HEK293 (cell line): ENCODE results near the gene KRT73.

Experiments
- CTCF ChIA-PET: fragments of 350-600 bp; formaldehyde crosslinking; extraction: SDS; loops from one replicate; lab custom pipeline; 2021; ENCODE audit warnings: antibody characterized with exemption; lab: Yijun Ruan, JAX
- POLR2A ChIA-PET: fragments of 300-600 bp; formaldehyde crosslinking; extraction: SDS; loops from one replicate; lab custom pipeline; 2020; ENCODE audit warnings: antibody characterized with exemption, inconsistent platforms; lab: Yijun Ruan, JAX
- H3K27ac ChIP-seq: fragments of 200-500 bp; sonication (Bioruptor generic); 2 replicates; pipeline ENCODE4 v1.5.1; 2014; ENCODE audit warnings: low read depth, low read length, control low read depth, inconsistent platforms; ENCODE audit errors: extremely low read depth
- H3K36me3 ChIP-seq, 2 experiments: fragments of 200-500 bp in 1 of 2; sonication (Bioruptor generic) in 1 of 2; 1 replicate in 1 of 2; 2 replicates in 1 of 2; pipeline ENCODE4 v1.5.1; 2014 to 2017; ENCODE audit warnings: inconsistent platforms in 2 of 2, low read length in 2 of 2; ENCODE audit not compliant: control insufficient read depth in 2 of 2, insufficient read depth in 1 of 2
- H3K4me1 ChIP-seq: fragments of 200-500 bp; sonication (Bioruptor generic); 2 replicates; pipeline ENCODE4 v1.5.1; 2014; ENCODE audit warnings: mild to moderate bottlenecking, low read length, inconsistent platforms; ENCODE audit not compliant: control insufficient read depth, insufficient read depth
- H3K4me3 ChIP-seq: 2 replicates; pipeline ENCODE4 v1.5.1; 2011; ENCODE audit warnings: low read depth, mild to moderate bottlenecking, control low read depth, low read length, moderate library complexity
- H3K9me3 ChIP-seq: fragments of 200-500 bp; sonication (Bioruptor generic); 2 replicates; pipeline ENCODE4 v1.5.1; 2014; ENCODE audit warnings: low read depth, low read length, inconsistent platforms; ENCODE audit not compliant: control insufficient read depth, insufficient read depth
- HIC1 ChIP-seq: fragments of 450-650 bp; formaldehyde crosslinking; IDR thresholded peaks from 2 replicates; pipeline ENCODE4 v1.5.1; 2016; ENCODE audit warnings: missing biosample characterization, missing genetic modification characterization
- KLF1 ChIP-seq: fragments of 450-650 bp; formaldehyde crosslinking; IDR thresholded peaks from 2 replicates; pipeline ENCODE4 v1.5.1; 2016; ENCODE audit warnings: missing biosample characterization, missing genetic modification characterization
- KLF10 ChIP-seq: fragments of 450-650 bp; IDR thresholded peaks from 2 replicates; pipeline ENCODE4 v1.5.1; 2018; ENCODE audit warnings: missing biosample characterization, mild to moderate bottlenecking, missing genetic modification characterization
- OVOL3 ChIP-seq: fragments of 450-650 bp; formaldehyde crosslinking; IDR thresholded peaks from 2 replicates; pipeline ENCODE4 v1.5.1; 2016; ENCODE audit warnings: missing biosample characterization, missing genetic modification characterization
- PRDM1 ChIP-seq: fragments of 450-650 bp; formaldehyde crosslinking; IDR thresholded peaks from 2 replicates; pipeline ENCODE4; 2016; ENCODE audit warnings: missing biosample characterization, missing genetic modification characterization
- SCRT1 ChIP-seq: fragments of 450-650 bp; formaldehyde crosslinking; IDR thresholded peaks from 2 replicates; pipeline ENCODE4 v1.5.1; 2016; ENCODE audit warnings: missing biosample characterization, missing genetic modification characterization, borderline replicate concordance
- SETDB1 ChIP-seq: IDR thresholded peaks from one replicate; pipeline ENCODE4 v1.6.1; 2017; ENCODE audit warnings: mild to moderate bottlenecking, low read length, moderate library complexity, mixed read lengths; ENCODE audit not compliant: insufficient read length
- SP2 ChIP-seq: fragments of 450-650 bp; formaldehyde crosslinking; IDR thresholded peaks from 2 replicates; pipeline ENCODE4 v1.5.1; 2016; ENCODE audit warnings: missing biosample characterization, missing genetic modification characterization
- SP3 ChIP-seq: fragments of 450-650 bp; formaldehyde crosslinking; IDR thresholded peaks from 2 replicates; pipeline ENCODE4 v1.5.1; 2016; ENCODE audit warnings: missing biosample characterization, missing genetic modification characterization
- ZBTB48 ChIP-seq: fragments of 450-650 bp; formaldehyde crosslinking; IDR thresholded peaks from 2 replicates; pipeline ENCODE4 v1.5.1; 2016; ENCODE audit warnings: missing biosample characterization, missing genetic modification characterization
- ZBTB8A ChIP-seq: fragments of 450-650 bp; formaldehyde crosslinking; IDR thresholded peaks from 2 replicates; pipeline ENCODE4 v1.5.1; 2016; ENCODE audit warnings: missing biosample characterization, missing genetic modification characterization
- ZFP3 ChIP-seq: fragments of 450-650 bp; formaldehyde crosslinking; IDR thresholded peaks from 2 replicates; pipeline ENCODE4 v1.5.1; 2016; ENCODE audit warnings: low read depth, missing biosample characterization, missing genetic modification characterization
- ZNF10 ChIP-seq: fragments of 450-650 bp; formaldehyde crosslinking; IDR thresholded peaks from 2 replicates; pipeline ENCODE4 v1.5.1; 2017; ENCODE audit warnings: missing biosample characterization, missing genetic modification characterization
- ZNF121 ChIP-seq: fragments of 450-650 bp; formaldehyde crosslinking; IDR thresholded peaks from 2 replicates; pipeline ENCODE4 v1.5.1; 2016; ENCODE audit warnings: missing biosample characterization, missing genetic modification characterization
- ZNF140 ChIP-seq: fragments of 450-650 bp; formaldehyde crosslinking; IDR thresholded peaks from 2 replicates; pipeline ENCODE4 v1.5.1; 2016; ENCODE audit warnings: missing biosample characterization, missing genetic modification characterization
- ZNF202 ChIP-seq: fragments of 450-650 bp; formaldehyde crosslinking; IDR thresholded peaks from 2 replicates; pipeline ENCODE4 v1.5.1; 2016; ENCODE audit warnings: missing biosample characterization, missing genetic modification characterization, borderline replicate concordance
- ZNF223 ChIP-seq: fragments of 450-650 bp; formaldehyde crosslinking; IDR thresholded peaks from 2 replicates; pipeline ENCODE4 v1.5.1; 2016; ENCODE audit warnings: missing biosample characterization, missing genetic modification characterization
- ZNF274 ChIP-seq, 2 experiments: fragments of 200-500 bp in 1 of 2; fragments of 450-650 bp in 1 of 2; sonication (Bioruptor generic) in 1 of 2; formaldehyde crosslinking in 1 of 2; IDR thresholded peaks; 2 replicates each; pipeline versions ENCODE4 v1.5.1 to v1.6.1; 2014 to 2016; ENCODE audit warnings: borderline replicate concordance in 1 of 2, inconsistent platforms in 1 of 2, low read length in 1 of 2, missing biosample characterization in 1 of 2, missing genetic modification characterization in 1 of 2
- ZNF302 ChIP-seq: fragments of 450-650 bp; formaldehyde crosslinking; IDR thresholded peaks from 2 replicates; pipeline ENCODE4 v1.5.1; 2016; ENCODE audit warnings: missing biosample characterization, missing genetic modification characterization, low read depth
- ZNF416 ChIP-seq: fragments of 450-650 bp; formaldehyde crosslinking; IDR thresholded peaks from 2 replicates; pipeline ENCODE4 v1.5.1; 2016; ENCODE audit warnings: missing biosample characterization, missing genetic modification characterization
- ZNF433 ChIP-seq: fragments of 450-650 bp; formaldehyde crosslinking; IDR thresholded peaks from 2 replicates; pipeline ENCODE4 v1.5.1; 2016; ENCODE audit warnings: missing biosample characterization, missing genetic modification characterization, low read depth
- ZNF548 ChIP-seq: fragments of 450-650 bp; formaldehyde crosslinking; IDR thresholded peaks from 2 replicates; pipeline ENCODE4 v1.5.1; 2016; ENCODE audit warnings: missing biosample characterization, missing genetic modification characterization
- ZNF549 ChIP-seq: fragments of 450-650 bp; IDR thresholded peaks from 2 replicates; pipeline ENCODE4 v1.5.1; 2018; ENCODE audit warnings: missing biosample characterization, missing genetic modification characterization, mild to moderate bottlenecking, inconsistent platforms, moderate library complexity
- ZNF571 ChIP-seq: fragments of 450-650 bp; formaldehyde crosslinking; IDR thresholded peaks from 2 replicates; pipeline ENCODE4 v1.5.0; 2017; ENCODE audit warnings: missing biosample characterization, missing genetic modification characterization
- ZNF585B ChIP-seq: fragments of 450-650 bp; formaldehyde crosslinking; IDR thresholded peaks from 2 replicates; pipeline ENCODE4 v1.5.1; 2016; ENCODE audit warnings: missing biosample characterization, missing genetic modification characterization
- ZNF600 ChIP-seq: fragments of 450-650 bp; formaldehyde crosslinking; IDR thresholded peaks from 2 replicates; pipeline ENCODE4 v1.5.1; 2016; ENCODE audit warnings: missing biosample characterization, missing genetic modification characterization
- ZNF610 ChIP-seq: fragments of 450-650 bp; formaldehyde crosslinking; IDR thresholded peaks from 2 replicates; pipeline ENCODE4 v1.5.1; 2016; ENCODE audit warnings: missing biosample characterization, missing genetic modification characterization, borderline replicate concordance
- ZNF654 ChIP-seq: fragments of 450-650 bp; formaldehyde crosslinking; IDR thresholded peaks from 2 replicates; pipeline ENCODE4 v1.5.1; 2016; ENCODE audit warnings: low read depth, missing biosample characterization, missing genetic modification characterization
- ZNF658 ChIP-seq: fragments of 450-650 bp; formaldehyde crosslinking; IDR thresholded peaks from 2 replicates; pipeline ENCODE4; 2016; ENCODE audit warnings: missing biosample characterization, missing genetic modification characterization
- ZNF677 ChIP-seq: fragments of 450-650 bp; IDR thresholded peaks from 2 replicates; pipeline ENCODE4 v1.5.0; 2018; ENCODE audit warnings: missing biosample characterization, mild to moderate bottlenecking, missing genetic modification characterization, moderate library complexity
- ZNF747 ChIP-seq: fragments of 450-650 bp; formaldehyde crosslinking; IDR thresholded peaks from 2 replicates; pipeline ENCODE4 v1.5.1; 2016; ENCODE audit warnings: missing biosample characterization, missing genetic modification characterization
- ZNF777 ChIP-seq: fragments of 450-650 bp; formaldehyde crosslinking; IDR thresholded peaks from 2 replicates; pipeline ENCODE4 v1.5.1; 2017; ENCODE audit warnings: missing biosample characterization, missing genetic modification characterization, borderline replicate concordance

The KRT73 gene

GRCh38 chr12:52662093-52662917 lies 43.9 kb upstream of the KRT73 start:
- TF ChIP-seq ZNF433 (tag by site-specific recombination) (no peak), SETDB1 (no peak)
- Histone ChIP-seq H3K4me3 (no peak overlapping the region), H3K4me1 (no peaks in the 10 kb centered on the region), H3K36me3 (no peaks in the 10 kb centered on the region), H3K27ac (no peak overlapping the region), H3K9me3 (no peaks in the 10 kb centered on the region)
- POLR2A ChIA-PET = no interaction called here
- CTCF ChIA-PET = interaction anchor here (0.7 to 1.5 kb wide), 2 partner anchors 82 to 217 kb away, joined by 7 read pairs; no protein-coding TSS in a partner anchor

- Histone ChIP-seq H3K36me3 (no peaks in the 10 kb centered on the region), H3K4me3 (no peak overlapping the region), H3K27ac (no peak overlapping the region), H3K9me3 (no peaks in the 10 kb centered on the region), H3K4me1 (no peaks in the 10 kb centered on the region)
- TF ChIP-seq KLF10 (no peak), ZNF585B (tag by site-specific recombination) (no peak), PRDM1 (tag by site-specific recombination) (no peak), ZNF223 (tag by site-specific recombination) (no peak), ZNF302 (tag by site-specific recombination) (no peak), ZBTB48 (tag by site-specific recombination) (no peak), ZNF610 (tag by site-specific recombination) (no peak), ZNF658 (tag by site-specific recombination) (no peak), ZNF10 (tag by site-specific recombination) (no peak), SP2 (tag by site-specific recombination) (no peak), SP3 (tag by site-specific recombination) (no peak)
- ChIA-PET CTCF (interaction anchor here (0.9 to 1.5 kb wide), 2 partner anchors 45 to 218 kb away, joined by 3 to 7 read pairs; no protein-coding TSS in a partner anchor), POLR2A (no interaction called here)
These were observed 43.3 kb upstream of the KRT73 start for GRCh38 chr12:52661668-52662067.

GRCh38 chr12:52660934-52661499 lies 42.7 kb upstream of the KRT73 start:
- no peak overlapping the region for H3K27ac ChIP-seq
- no peaks in the 10 kb centered on the region for H3K36me3 ChIP-seq
- H3K9me3 ChIP-seq = no peaks in the 10 kb centered on the region
- no peak overlapping the region for H3K4me3 ChIP-seq
- POLR2A ChIA-PET = no interaction called here
- H3K4me1 ChIP-seq = no peaks in the 10 kb centered on the region
- CTCF ChIA-PET = interaction anchor here (0.9 kb wide), 1 partner anchor 46 kb away, joined by 3 read pairs; no protein-coding TSS in a partner anchor
- TF ChIP-seq ZFP3 (tag by site-specific recombination) = no peak
- no peak for TF ChIP-seq HIC1 (tag by site-specific recombination)
- no peak for TF ChIP-seq SCRT1
- TF ChIP-seq ZNF302 (tag by site-specific recombination) = no peak
- TF ChIP-seq ZNF777 (tag by site-specific recombination) = no peak
- no peak for TF ChIP-seq ZBTB8A
- TF ChIP-seq KLF1 = no peak
- no peak for TF ChIP-seq ZNF747 (tag by site-specific recombination)
- no peak for TF ChIP-seq ZNF140 (tag by site-specific recombination)
- no peak for TF ChIP-seq ZNF202 (tag by site-specific recombination)
- no peak for TF ChIP-seq ZNF416 (tag by site-specific recombination)
- TF ChIP-seq ZNF600 (tag by site-specific recombination) = no peak
- TF ChIP-seq OVOL3 = no peak
- no peak for TF ChIP-seq ZNF548
- TF ChIP-seq ZNF549 (tag by site-specific recombination) = no peak
- TF ChIP-seq ZNF274 (IDR thresholded peaks at IDR 0.05; ENCODE audit: low read length) = no peak
- no peak for TF ChIP-seq ZNF274 (tag by site-specific recombination; IDR thresholded peaks at IDR 0.05; ENCODE audit: borderline replicate concordance)
- TF ChIP-seq ZNF121 (tag by site-specific recombination) = no peak
- TF ChIP-seq ZNF571 (tag by site-specific recombination) = no peak
- TF ChIP-seq ZNF677 (tag by site-specific recombination) = no peak
- TF ChIP-seq ZNF654 (tag by site-specific recombination) = no peak
